ENCODE data around the gene RBMS2. TPM values are rescaled to one million over a fixed set of nuclear protein-coding genes. Genes with fewer than 3 reads are reported as not detected.

The RBMS2 gene
- total RNA-seq, 3 donors from 2014 or later: 35.9 to 47.8 (median 41.0) TPM

- ATAC-seq (no peak), DNase-seq (no peak)
- TF ChIP-seq CTCF (IDR thresholded peaks at IDR 0.05): no peak
- no peak overlapping the region for H3K4me3 ChIP-seq
- peaks cover 24% of the 10 kb centered on the region for H3K36me3 ChIP-seq (ENCODE audit: low read depth)
- H3K9me3 ChIP-seq: no peaks in the 10 kb centered on the region
- no peaks in the 10 kb centered on the region for H3K4me1 ChIP-seq (ENCODE audit: low read depth)
- intact Hi-C loops (cut with DNase I, micrococcal nuclease): no loop called here
These were observed 78.2 kb downstream of the RBMS2 start for GRCh38 chr12:56599797-56600196.

- intact Hi-C loops (cut with DNase I, micrococcal nuclease): no loop called here
- DNase-seq (no peak), ATAC-seq (no peak)
- Histone ChIP-seq H3K4me1 (ENCODE audit: low read depth) (no peaks in the 10 kb centered on the region), H3K36me3 (ENCODE audit: low read depth) (peaks cover 30% of the 10 kb centered on the region), H3K9me3 (no peaks in the 10 kb centered on the region), H3K4me3 (no peak overlapping the region)
- no peak for TF ChIP-seq CTCF (IDR thresholded peaks at IDR 0.05)
These were observed 79.1 kb downstream of the RBMS2 start for GRCh38 chr12:56600753-56601152.

- peak; percentile 31 for ATAC-seq
- H3K9me3 ChIP-seq: no peaks in the 10 kb centered on the region
- H3K4me3 ChIP-seq: no peak overlapping the region
- H3K4me1 ChIP-seq (ENCODE audit: low read depth): no peaks in the 10 kb centered on the region
- DNase-seq: peak in 1 of 3 donors; percentile 26
- H3K36me3 ChIP-seq (ENCODE audit: low read depth): peaks cover 30% of the 10 kb centered on the region
- TF ChIP-seq CTCF (IDR thresholded peaks at IDR 0.05): no peak
- intact Hi-C loops (cut with DNase I, micrococcal nuclease): no loop called here
These were observed 79.9 kb downstream of the RBMS2 start for GRCh38 chr12:56601503-56601902.

GRCh38 chr12:56602239-56602638 lies 80.6 kb downstream of the RBMS2 start:
- H3K9me3 ChIP-seq: no peaks in the 10 kb centered on the region
- no peak for TF ChIP-seq CTCF (IDR thresholded peaks at IDR 0.05)
- no peak overlapping the region for H3K4me3 ChIP-seq
- intact Hi-C loops (cut with DNase I, micrococcal nuclease): no loop called here
- DNase-seq (no peak), ATAC-seq (no peak)
- peaks cover 30% of the 10 kb centered on the region for H3K36me3 ChIP-seq (ENCODE audit: low read depth)
- no peaks in the 10 kb centered on the region for H3K4me1 ChIP-seq (ENCODE audit: low read depth)

- Histone ChIP-seq H3K4me1 (ENCODE audit: low read depth) (no peaks in the 10 kb centered on the region), H3K4me3 (no peak overlapping the region), H3K9me3 (no peaks in the 10 kb centered on the region), H3K36me3 (ENCODE audit: low read depth) (peaks cover 34% of the 10 kb centered on the region)
- intact Hi-C loops (cut with DNase I, micrococcal nuclease): no loop called here
- TF ChIP-seq CTCF (IDR thresholded peaks at IDR 0.05): no peak
- ATAC-seq (no peak), DNase-seq (no peak)
These were observed 82.7 kb downstream of the RBMS2 start for GRCh38 chr12:56604355-56604754.

GRCh38 chr12:56614627-56615026 lies 93.0 kb downstream of the RBMS2 start:
- Histone ChIP-seq H3K9me3 (no peaks in the 10 kb centered on the region), H3K4me1 (ENCODE audit: low read depth) (no peaks in the 10 kb centered on the region), H3K4me3 (no peak overlapping the region), H3K36me3 (ENCODE audit: low read depth) (peaks cover 26% of the 10 kb centered on the region)
- no peak for TF ChIP-seq CTCF (IDR thresholded peaks at IDR 0.05)
- ATAC-seq: no peak
- intact Hi-C loops (cut with DNase I, micrococcal nuclease): no loop called here
- DNase-seq: no peak

Data from mucosa of descending colon (tissue), 3 donors.